GM21717 (cell line): ENCODE data around the gene KRT6B.
"Not testable (repeated sequence)": the region's sequence is repeated elsewhere in the genome, so short reads cannot be mapped to it uniquely, and the experiment has no call there.

Source experiments
- ATAC-seq: cut with Tn5 transposase; IDR thresholded peaks from one replicate; pipeline ENCODE4 v1.9.1; 2021; ENCODE audit warnings: mild to moderate bottlenecking, moderate library complexity; ENCODE audit not compliant: unreplicated experiment

Gene KRT6B

DNA sequence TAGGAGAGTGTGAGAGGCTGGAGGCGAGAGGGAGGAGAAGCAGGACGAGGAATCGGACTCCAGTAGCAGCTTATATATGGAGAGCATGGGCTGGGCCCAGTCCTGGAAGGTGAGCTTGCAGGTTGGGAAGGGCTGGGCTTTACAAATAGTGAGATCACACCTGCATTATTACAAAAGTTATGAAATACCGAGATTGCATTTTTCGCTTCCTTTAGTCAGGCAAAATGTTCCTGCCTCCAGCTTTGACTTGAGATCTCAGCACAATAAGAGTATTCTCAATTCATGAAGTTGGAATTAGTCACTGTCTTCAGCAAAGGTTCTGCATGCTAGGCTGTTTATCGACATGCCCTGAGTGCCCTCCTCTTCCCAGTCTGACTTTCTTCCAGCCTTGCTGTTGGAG, at the start of gene KRT6B:
KRT6B (minus strand) TSS at position 46 of the 400 bp plus-strand sequence. CDS start 68 bp downstream, outside the sequence.
- ATAC-seq, result no peak

DNA sequence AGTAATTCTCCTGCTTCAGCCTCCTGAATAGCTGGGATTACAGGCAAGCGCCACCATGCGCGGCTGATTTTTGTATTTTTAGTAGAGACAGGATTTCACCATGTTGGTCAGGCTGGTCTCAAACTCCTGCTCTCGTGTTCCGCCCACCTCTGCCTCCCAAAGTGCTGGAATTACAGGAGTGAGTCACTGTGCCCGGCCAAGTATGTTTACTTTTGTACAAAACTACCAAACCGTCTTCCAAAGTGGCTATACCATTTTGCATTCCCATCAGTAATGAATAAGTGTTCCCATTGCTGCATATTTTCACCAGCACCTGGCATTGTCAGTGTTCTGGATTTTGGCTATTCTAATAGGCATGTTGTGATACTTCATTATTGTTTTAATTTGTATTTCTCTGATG, 49.5 kb upstream of the KRT6B start:
- no peak for ATAC-seq

- not testable (repeated sequence) for ATAC-seq
These were observed 48.6 kb upstream of the KRT6B start for GRCh38 chr12:52500574-52500973.

DNA sequence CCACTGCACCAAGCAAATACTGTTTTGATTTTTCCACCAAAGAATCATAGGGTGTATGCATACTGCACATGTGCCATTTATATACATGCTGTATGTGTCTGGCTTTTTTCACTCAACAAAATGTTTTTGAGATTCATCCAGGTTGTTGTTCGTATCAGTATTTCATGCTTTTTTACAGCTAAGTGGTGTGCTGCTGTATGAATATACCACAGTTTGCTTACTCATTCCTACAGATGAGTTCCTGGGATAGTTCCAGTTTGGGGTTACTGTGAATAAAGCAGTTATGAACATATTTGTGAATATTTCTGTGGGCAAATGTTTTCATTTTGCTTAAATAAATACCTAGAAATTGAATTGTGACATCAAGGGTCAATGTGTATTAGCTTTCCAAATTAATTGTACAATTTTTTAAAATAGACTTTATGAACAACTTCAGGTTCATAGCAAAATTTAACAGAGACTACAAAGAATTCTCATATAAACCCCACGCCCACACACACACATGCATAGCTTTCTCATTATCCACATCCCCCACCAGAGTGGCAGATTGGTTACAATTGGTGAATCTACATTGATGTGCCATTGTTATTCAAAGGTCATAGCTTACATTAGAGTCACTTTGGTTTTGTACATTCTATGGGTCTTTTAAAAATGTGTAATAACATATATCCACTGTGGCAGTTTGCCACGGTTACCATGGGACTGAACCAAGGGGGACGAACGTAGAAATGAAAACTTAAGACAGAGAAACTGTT, 48.0 kb upstream of the KRT6B start:
- no peak for ATAC-seq

GRCh38 chr12:52498946-52499345, 47.0 kb upstream of the KRT6B start:
- no peak for ATAC-seq

DNA sequence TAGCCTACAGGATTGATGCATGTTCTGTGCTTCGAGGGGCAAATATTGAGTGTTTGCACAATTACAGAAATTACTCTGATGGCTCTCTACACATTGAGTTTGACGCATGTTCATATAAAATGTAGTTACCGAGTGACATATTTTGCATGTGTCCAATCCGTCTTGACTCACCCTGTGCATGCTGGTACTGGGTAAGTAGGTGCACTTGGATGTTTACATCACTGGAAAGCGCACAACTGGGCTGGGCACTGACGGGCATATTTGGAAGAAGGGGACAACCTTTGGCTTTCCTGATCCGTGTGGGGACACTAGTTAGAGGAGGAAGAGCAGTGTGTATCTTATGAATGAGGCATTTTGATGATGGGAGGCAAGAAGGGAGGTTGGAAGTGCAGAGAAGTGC, 46.0 kb upstream of the KRT6B start:
- no peak for ATAC-seq

GRCh38 chr12:52496590-52497071, 44.7 kb upstream of the KRT6B start:
- ATAC-seq, result no peak

DNA sequence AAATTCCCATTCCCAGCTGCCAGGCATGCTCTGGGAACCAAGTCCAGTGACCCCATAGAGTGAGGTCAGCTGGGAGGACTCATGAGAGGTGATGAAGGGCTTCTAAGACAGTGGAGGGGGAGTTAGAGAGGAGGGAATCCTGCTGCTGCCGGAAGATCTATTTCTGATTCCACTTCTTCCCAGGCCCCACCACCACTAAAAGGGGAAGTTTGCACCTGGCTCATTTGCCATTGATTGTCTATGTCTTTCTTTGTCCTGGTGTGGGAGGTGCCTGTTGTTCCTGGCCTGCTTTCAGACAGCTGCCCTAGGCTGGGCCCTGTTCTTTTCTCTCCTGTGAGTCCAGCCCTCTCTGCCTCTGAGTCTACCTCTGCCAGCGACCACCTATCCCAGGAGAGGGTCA, 44.1 kb upstream of the KRT6B start:
- ATAC-seq, result no peak

DNA sequence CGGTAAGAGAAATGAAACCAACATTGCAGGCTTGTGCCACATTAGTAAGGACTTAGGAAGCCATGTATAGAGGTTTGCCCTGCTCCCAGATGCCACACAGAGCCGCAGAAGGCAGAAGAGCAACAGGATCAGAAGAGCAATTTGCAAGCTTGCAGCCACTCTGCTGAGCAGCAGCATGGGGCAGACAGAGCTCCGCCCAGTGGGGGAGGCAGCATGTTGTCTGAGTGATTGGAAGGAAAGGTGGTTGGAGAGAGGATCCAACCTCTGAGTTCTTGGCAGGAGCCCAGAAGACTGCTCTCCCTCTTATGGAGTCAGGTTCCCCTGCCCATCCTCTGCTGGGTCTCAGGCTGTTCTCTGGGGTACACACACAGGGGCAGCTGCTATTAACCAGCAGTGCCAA, 43.4 kb upstream of the KRT6B start:
- ATAC-seq, result no peak

GRCh38 chr12:52494518-52494917, 42.6 kb upstream of the KRT6B start:
- no peak for ATAC-seq

DNA sequence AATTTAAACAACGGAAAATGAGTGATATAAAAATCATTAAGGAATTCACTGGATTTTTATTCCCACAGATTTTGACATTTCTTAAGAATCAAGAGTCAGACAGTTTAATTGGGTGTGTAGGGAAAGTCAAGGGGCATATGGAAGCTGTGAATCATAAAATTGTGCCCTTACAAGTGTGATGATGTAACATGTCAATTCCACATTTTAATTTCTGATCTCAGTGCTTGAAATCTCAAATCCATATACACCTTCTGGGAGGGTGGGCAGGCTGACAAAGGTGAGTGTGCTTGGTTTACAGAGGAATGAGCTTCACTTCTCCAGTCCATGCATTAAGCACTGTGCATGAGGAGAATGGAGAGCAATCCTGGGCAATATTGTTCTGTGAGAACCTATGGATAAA, 42.2 kb upstream of the KRT6B start:
- ATAC-seq, result no peak

- no peak for ATAC-seq
These were observed 41.2 kb upstream of the KRT6B start, which contains the start of gene KRT6A for GRCh38 chr12:52493172-52493571. TSS of gene KRT6A (minus strand) at chr12:52493257. CDS start at chr12:52493188, 69 bp downstream.

DNA sequence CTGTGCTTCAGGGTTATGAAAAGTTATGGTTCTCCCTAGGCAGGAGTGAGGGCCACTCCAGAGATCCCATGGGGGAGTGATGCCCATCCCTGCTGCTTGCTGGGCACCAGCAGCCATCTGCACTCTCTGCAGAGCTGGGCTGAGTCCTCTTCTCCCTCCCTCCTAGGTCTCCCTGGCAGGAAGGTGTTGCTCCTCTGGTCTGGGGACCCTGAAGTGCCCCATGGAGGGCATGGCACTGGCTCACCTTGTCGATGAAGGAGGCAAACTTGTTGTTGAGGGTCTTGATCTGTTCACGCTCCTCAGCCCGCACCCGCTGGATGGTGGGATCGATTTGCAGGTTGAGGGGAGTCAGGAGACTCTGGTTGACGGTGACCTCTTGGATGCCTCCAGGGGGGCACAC, 40.5 kb upstream of the KRT6B start:
- not testable (repeated sequence) for ATAC-seq

DNA sequence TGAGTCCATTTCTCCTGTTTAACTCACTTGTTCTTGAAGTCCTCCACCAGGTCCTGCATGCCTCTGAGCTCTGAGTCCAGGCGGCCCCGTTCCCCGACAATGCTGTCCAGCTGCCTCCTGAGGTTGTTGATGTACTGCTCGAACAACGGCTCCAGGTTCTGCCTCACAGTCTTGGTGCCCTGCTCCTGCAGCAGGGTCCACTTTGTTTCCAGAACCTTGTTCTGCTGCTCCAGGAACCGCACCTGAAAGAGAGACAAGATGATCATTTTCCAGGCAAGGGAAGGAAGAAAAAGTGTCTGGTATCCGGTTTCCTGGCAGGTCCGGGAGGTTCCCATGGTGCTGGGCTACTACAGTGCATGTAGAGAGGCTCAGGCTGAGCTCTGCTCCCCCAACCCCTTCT, 39.5 kb upstream of the KRT6B start:
- not testable (repeated sequence) for ATAC-seq

- ATAC-seq, result no peak
These were observed 36.8 kb upstream of the KRT6B start for GRCh38 chr12:52488736-52489135.

GRCh38 chr12:52487744-52488443, 35.9 kb upstream of the KRT6B start:
- ATAC-seq, result not testable (repeated sequence)

DNA sequence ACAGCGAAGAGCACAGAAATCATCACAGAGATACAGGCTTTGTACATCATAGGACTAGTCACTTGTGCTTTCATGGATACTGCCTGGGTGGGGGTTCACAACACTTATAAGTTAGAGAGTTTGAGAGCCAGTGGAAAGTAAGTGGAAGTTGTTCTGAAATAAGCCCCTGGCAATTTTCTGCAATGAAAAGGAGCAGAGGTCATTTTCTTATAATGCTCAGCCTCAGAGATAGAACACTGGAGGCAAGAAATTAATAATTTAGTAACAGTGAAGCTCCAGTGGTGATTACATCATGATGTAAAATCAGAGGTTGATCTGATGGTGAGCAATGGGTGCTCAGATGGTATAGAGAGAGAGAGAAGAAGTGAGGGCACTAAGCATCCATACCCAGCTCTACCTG, 35.3 kb upstream of the KRT6B start:
- no peak for ATAC-seq

DNA sequence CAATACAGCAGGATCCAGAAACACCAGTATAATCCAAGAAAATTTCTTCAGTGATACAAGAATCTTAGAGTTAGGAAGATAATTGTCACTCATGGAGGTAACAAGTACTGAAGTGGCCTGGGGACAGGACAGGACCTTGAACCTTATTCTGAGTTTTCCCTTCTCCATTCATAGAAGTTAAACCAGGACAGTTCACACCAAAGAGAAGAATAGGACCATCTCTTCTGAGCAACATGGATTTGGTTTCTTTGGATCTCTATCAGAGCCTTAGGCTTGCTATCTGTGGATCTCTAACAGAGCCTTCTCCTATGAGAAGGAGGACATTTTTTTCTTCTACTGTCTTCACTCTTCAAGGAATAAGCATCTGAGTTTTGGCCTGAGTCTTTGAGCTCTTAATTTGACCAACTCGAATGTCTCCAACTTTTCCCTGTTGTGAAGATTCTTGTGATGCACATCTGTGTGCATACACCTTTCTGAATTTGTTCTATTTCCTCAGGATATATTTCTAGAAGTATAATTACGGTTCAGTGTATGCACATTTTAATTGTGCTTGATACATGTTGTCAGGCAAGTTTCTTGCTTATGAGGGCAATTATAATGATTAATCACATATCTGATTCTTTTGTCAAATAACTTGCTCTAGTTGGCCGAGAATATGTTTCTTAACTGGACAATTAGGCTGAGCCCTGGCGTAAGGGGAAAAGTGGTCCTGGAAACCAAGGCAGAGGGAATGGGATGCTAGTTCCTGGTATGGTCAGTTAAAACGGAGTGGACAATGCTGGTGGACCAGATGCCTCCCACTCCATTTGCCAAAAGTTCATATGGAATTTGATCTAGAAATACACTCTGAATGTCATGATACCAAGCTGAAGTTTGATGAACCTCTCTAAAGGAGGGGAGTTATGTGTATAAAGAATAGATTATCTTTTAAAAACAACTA, 34.5 kb upstream of the KRT6B start:
- ATAC-seq, result no peak

GRCh38 chr12:52480073-52480472, 28.1 kb upstream of the KRT6B start:
- ATAC-seq, result no peak

DNA sequence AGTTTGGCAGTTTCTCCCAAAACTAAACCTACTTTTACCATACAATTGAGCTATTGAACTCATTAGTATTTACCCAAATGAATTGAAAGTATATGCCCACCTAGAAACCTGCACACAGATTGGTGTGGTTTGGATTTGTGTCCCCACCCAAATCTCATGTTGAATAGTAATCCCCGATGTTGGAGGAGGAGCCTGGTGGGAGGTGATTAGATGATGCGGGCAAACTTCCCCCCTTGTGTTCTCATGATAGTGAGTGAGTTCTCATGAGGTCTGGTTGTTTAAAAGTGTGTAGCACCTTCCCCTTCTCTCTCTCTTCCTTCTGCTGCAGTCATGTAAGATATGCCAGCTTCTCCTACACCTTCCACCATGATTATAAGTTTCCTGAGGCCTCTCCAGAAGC, 25.7 kb upstream of the KRT6B start:
- no peak for ATAC-seq

DNA sequence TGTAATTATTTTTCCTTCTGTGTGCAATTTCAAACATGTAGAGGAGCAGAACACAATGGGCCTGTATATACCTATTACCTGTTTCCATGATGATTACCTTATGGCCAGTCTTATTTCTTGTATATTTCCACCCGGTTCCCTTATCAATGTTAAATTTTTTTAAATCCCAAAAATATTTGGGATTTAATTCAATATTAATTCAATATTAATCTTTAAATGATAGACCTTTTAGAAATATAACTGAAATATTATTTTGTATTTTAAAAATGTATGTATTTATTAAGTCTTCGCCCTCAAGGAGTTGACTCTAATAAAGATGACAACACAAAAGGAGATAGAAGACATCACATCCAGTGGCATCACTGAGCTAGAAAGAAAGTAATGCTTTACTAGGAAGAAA, 22.3 kb upstream of the KRT6B start:
- no peak for ATAC-seq
